ENCODE results near the gene DDC.

The DDC gene

GRCh38 chr7:50431316-50431715 is 133.9 kb downstream of the DDC start:
- no peak for DNase-seq (ENCODE audit: extremely low read depth, insufficient read length)
- TF ChIP-seq CTCF (IDR thresholded peaks at IDR 0.05; ENCODE audit: insufficient read depth, low read length, poor library complexity, severe bottlenecking) = no peak
- Histone ChIP-seq H3K4me3 (replicated peaks; ENCODE audit: low read depth, low read length) (no peak overlapping the region), H3K27me3 (replicated peaks; ENCODE audit: control insufficient read depth, insufficient read depth, low read length) (no peaks in the 10 kb centered on the region), H3K36me3 (ENCODE audit: control insufficient read depth, insufficient read depth, low read length) (no peaks in the 10 kb centered on the region)

GRCh38 chr7:50428911-50429310 is 136.3 kb downstream of the DDC start:
- Histone ChIP-seq H3K4me3 (replicated peaks; ENCODE audit: low read depth, low read length) (no peak overlapping the region), H3K27me3 (replicated peaks; ENCODE audit: control insufficient read depth, insufficient read depth, low read length) (no peaks in the 10 kb centered on the region), H3K36me3 (ENCODE audit: control insufficient read depth, insufficient read depth, low read length) (no peaks in the 10 kb centered on the region)
- DNase-seq (ENCODE audit: extremely low read depth, insufficient read length) = no peak
- TF ChIP-seq CTCF (IDR thresholded peaks at IDR 0.05; ENCODE audit: insufficient read depth, low read length, poor library complexity, severe bottlenecking) = no peak

- Histone ChIP-seq H3K4me3 (replicated peaks; ENCODE audit: low read depth, low read length) (no peak overlapping the region), H3K36me3 (ENCODE audit: control insufficient read depth, insufficient read depth, low read length) (no peaks in the 10 kb centered on the region)
- no peak for TF ChIP-seq CTCF (IDR thresholded peaks at IDR 0.05; ENCODE audit: insufficient read depth, low read length, poor library complexity, severe bottlenecking)
Observed at GRCh38 chr7:50427518-50427917, 137.7 kb downstream of the DDC start.

GRCh38 chr7:50426280-50427045 is 138.7 kb downstream of the DDC start:
- Histone ChIP-seq H3K27me3 (replicated peaks; ENCODE audit: control insufficient read depth, insufficient read depth, low read length) (no peaks in the 10 kb centered on the region), H3K4me3 (replicated peaks; ENCODE audit: low read depth, low read length) (no peak overlapping the region), H3K36me3 (ENCODE audit: control insufficient read depth, insufficient read depth, low read length) (no peaks in the 10 kb centered on the region)
- TF ChIP-seq CTCF (IDR thresholded peaks at IDR 0.05; ENCODE audit: insufficient read depth, low read length, poor library complexity, severe bottlenecking) = no peak
- no peak for DNase-seq (ENCODE audit: extremely low read depth, insufficient read length)

More at GRCh38 chr7:50427518-50427917, 137.7 kb downstream of the DDC start:
- DNase-seq (ENCODE audit: extremely low read depth, insufficient read length) = no peak
- no peaks in the 10 kb centered on the region for H3K27me3 ChIP-seq (replicated peaks; ENCODE audit: control insufficient read depth, insufficient read depth, low read length)

- no peak for DNase-seq (ENCODE audit: extremely low read depth, insufficient read length)
- no peak for TF ChIP-seq CTCF (IDR thresholded peaks at IDR 0.05; ENCODE audit: insufficient read depth, low read length, poor library complexity, severe bottlenecking)
- no peaks in the 10 kb centered on the region for H3K27me3 ChIP-seq (replicated peaks; ENCODE audit: control insufficient read depth, insufficient read depth, low read length)
- H3K4me3 ChIP-seq (replicated peaks; ENCODE audit: low read depth, low read length) = no peak overlapping the region
- H3K36me3 ChIP-seq (ENCODE audit: control insufficient read depth, insufficient read depth, low read length) = no peaks in the 10 kb centered on the region
Observed at GRCh38 chr7:50425318-50425717, 139.9 kb downstream of the DDC start.

All from GM06990 (cell line).